Limb (tissue), 2 donors: ENCODE data around the gene TTLL1.
"Not testable (repeated sequence)": the region's sequence is repeated elsewhere in the genome, so short reads cannot be mapped to it uniquely, and the experiment has no call there.

ENCODE experiments used
- DNase-seq, 2 donors: peaks; one replicate each; pipeline ENCODE4 v3.0.0-alpha.2; 2016; ENCODE audit errors: extremely low spot score in 2 of 2

TTLL1 gene

DNA sequence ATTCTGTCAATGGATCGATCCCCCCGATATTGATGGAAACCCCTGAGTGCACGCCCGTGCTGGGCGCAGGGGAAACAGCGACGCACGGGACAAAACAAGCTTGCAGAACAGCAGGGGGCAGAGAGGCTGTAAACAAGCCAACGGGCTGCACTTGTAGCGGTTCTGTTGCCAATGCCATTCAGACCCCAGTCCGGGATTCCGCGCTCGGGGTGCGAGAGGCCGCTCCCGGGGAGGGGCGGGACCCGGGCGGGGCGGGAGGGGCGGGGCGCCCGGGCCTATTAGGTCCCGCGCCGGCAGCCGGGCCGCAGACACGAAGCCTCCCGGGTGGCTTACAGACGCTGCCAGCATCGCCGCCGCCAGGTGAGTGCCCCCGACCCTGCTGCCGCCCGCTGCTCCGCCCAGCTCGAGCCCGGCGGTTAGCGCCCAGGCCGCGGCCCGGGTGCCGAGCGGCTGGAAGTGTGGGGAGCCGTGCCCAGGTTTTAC, 21.3 kb upstream of the TTLL1 start, which contains the start of gene BIK:
TSS of gene BIK (plus strand) at position 307 of the 483 bp plus-strand sequence. CDS start 13,273 bp downstream, outside the sequence.
- DNase-seq = peak; percentile 24 to 69

DNA sequence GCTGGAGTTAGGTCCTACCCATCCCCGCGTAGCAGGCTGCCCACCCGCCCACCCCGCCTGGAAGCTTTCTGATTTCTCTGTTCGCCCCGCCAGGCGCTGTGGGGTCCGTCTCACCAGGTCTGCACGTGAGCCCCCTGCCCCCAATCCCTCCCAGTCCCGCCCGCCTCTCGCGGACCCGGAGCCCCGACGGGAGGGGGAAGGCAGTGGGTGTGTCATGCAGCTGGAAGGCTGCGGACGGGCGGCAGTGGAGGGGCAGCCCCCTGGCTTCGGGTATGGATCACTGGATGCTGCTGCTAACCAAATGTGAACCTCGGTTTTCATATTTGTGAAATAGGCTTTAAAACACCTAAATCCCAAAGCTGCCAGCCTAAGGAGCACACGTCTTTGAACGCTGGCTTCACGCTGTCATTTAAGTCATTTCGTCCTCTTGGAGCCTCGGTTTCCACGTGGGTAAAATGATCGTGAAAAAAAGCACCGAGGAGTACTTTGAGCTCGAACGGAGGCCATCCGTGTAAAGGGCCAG, 20.8 kb upstream of the TTLL1 start:
- DNase-seq = peak in 1 of 2 donors; percentile 55

DNA sequence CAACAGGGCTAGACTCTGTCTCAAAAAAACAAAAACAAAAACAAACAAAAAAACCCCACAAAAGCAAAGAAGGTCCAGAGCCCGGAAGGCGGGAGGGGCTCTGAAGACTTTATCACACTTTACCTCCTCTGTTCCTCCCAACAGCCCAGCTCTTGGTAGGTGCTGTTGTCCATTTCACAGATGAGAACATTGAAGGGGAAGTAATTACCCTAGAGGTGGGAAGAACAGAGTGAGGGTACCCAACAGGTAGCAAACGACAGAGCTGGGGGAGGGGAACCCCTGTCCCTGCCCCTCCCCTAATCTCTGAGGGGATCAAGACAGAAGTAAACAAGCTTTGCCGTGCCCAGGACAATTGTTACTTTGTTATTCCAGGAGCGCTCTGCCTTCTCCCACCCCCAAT, 20.3 kb upstream of the TTLL1 start:
- DNase-seq = no peak

DNA sequence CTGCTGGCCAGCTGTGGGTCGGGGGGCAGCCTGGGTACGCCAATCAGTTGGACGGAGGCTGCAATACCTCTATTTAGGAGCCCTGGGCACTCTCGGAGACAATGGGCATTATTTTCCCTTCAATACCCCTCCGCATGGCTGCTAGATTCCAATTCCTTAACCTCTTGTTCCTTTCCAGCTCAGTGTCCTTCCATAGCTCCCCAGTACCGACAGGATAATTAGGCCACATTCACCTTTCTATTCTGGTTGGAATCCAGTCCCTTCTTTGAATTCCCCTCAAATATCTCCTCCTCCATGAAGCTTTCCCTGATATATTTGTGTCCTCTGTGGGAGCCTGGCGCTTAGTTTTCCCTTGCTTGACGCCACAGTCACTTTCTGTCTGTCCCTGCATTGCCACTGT, 17.1 kb upstream of the TTLL1 start:
- no peak for DNase-seq

DNA sequence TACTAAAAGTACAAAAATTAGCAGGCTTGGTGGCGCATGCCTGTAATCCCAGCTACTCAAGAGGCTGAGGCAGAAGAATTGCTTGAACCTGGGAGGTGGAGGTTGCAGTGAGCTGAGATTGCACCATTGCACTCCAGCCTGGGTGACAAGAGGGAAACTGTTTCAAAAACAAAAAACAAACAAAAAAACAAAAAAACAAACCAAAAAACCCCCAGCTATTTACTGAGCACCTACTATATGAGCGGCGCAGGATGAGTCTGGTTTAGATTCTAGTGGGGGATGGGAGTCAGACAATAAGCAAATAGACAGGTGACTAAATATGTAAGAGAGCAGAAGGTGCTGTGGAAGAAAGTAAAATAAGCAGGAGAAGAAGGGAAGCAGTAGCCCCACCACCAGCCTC, 15.8 kb upstream of the TTLL1 start:
- DNase-seq = not testable (repeated sequence)

DNA sequence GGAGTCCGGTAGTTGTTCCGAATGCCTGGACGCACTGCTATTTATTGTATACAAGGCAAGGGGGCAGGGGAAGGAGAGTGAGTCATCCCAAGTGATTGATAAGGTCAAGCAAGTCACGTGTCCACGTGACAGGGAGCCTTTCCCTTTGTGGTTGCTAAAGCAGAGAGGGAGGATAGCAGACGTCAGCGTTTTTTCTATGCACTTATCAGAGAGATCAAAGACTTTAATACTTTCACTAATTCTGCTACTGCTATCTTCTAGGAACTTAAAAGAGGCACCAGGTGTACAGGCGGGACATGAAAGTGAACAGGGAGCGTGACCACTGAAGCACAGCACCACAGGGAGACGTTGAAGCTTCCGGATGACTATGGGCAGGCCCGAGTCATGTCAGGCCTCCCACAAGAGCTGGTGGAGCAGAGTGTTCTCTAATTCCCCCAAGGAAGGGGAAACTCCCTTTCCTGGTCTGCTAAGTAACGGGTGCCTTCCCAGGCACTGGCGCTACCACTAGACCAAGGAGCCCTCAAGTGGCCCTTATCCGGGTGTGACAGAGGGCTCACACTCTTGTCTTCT, 14.9 kb upstream of the TTLL1 start:
- not testable (repeated sequence) for DNase-seq

DNA sequence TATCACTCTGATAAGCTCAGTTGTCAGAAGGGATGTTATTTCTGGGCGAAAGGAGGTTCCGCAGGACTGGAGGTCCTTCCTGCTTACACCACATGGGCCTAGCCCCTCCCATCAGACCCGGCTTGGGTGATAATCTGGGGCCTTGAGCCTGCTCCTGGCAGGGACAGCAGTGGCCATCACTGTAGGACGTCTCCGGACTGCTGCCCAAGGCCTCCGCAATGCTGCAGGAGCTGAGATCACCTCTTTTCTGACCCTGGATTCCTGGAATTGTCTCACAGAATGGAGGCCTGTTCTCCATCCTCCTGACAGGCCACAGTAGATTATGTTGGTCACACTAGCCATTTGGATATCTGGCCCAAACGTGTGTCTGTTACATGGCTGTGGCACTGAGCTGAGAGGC, 12.1 kb upstream of the TTLL1 start:
- DNase-seq = no peak

DNA sequence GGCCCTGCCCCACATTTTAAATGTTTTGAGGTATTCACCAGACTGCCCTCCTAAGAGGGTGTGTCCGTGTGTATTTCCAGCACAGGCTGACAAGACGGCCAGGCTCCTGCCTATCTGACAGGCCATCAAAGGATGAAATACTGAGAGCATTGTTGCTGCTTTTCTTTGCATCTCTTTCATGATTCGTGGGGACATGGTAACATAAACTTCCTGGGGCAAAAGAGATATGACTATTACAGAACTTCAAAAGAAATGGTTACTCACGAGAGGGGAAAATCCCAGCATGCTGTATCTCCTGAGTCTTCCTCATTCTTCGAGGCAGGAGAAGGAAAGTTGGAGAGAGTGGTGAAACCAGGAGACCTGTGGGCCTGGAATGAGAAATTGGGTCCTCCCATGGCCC, 11.0 kb upstream of the TTLL1 start:
- no peak for DNase-seq

DNA sequence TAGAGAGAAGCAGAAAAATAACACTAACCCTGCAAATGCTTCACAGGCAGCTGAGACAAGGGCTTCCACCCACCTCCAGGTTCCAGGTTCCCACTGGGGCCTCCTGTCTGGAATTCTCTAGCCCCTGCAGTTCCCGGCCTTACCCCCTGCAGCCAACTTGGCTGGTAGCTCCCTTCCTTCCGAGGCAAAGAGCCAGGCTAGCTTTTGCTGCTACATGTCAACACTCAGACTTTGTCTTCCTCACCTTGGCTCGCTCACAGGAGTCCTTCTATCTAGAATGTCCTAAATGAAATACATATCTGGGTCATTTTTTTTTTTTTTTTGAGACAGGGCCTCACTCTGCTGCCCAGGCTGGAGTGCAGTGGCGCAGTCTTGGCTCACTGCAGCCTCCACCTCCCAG, 9.9 kb upstream of the TTLL1 start:
- DNase-seq = no peak

DNA sequence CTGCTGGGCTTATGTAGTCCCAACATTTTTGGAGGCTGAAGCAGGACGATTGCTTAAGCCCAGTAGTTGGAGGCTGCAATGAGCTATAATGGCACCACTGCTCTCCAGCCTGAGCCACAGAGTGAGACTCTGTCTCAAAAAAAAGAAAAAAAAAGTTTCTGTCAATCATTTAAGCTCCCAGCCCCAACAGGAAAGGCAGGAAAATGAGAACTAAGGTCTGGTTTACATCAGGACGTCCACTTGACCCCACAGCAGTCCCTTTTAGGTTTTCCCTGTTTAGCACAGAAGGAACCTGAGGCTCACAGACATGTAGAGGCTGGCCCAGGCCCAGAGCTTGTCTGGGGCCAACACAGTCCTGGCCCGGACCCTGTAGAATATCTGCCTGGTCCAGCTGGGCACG, 9.2 kb upstream of the TTLL1 start:
- DNase-seq = no peak

DNA sequence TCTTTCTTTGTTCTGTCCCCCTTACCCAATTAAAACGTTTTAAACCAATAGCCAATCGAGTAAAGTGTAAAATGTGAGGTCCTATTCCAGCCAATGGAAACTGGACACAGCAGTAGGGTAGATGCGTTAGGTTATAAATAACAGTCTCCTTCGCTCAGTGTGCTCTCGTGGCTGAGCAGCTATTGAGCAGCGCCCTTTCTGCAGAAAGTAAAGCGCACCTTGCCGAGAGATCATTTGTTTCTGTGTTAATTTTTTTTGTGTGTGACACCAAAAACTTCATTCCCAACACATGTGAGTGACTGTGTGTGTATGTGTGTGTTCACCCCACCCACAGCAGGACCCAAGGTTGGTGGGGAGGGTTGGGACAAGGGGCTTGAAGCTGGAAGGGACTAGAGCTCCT, 7.2 kb upstream of the TTLL1 start:
- no peak for DNase-seq

DNA sequence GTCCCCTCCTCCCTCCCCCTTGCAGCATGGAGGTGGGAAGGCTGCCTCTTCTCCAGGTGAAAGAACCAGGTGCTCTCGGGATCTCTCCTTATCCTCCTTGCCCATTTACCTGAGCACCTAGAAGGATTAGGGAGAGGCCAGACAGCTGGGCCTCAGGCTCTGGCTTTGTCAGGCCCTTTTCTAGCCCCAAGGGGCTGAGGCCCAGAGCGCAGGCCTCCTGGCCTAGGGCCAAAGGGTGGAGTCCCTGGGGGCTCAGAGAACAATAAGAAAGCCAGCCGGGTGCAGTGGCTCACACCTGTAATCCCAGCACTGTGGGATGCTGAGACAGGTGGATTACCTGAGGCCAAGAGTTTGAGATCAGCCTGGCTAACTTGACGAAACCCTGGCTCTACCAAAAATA, 5.4 kb upstream of the TTLL1 start:
- no peak for DNase-seq

DNA sequence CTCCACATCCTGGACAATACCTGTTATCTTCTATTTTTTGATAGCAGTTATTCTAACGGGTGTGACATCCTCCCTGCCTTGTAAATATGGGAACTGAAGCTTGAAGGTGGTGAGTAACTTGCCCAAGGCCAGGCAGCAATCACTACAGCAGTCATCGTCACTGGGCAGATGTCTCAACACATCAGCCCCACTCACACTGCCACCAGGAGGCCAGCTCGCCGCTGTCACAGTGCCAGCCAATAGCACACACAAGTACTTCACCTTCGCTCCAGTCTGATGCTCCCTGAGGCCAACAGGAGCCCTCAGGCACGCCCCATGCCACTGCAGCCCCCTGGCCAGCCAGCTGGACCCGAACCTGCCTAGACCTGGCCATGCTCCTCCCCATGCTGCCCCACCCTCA, 4.9 kb upstream of the TTLL1 start:
- no peak for DNase-seq

DNA sequence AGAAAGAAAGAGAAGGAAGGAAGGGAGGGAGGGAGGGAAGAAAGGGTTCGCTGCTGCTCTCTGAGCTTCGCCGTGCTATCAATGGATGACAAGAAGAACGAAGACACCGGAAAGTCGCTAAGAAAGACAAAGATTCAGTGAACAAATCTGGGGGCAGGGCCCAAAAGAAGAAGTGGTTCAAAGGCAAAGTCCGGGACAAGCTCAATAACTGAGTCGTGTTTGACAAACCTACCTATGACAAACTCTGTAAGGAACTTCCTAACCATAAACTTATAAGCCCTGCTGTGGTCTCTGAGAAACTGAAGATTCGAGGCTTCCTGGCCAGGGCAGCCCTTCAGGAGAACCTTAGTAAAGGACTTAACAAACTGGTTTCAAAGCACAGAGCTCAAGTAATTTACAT, 2.9 kb upstream of the TTLL1 start:
- DNase-seq = no peak

DNA sequence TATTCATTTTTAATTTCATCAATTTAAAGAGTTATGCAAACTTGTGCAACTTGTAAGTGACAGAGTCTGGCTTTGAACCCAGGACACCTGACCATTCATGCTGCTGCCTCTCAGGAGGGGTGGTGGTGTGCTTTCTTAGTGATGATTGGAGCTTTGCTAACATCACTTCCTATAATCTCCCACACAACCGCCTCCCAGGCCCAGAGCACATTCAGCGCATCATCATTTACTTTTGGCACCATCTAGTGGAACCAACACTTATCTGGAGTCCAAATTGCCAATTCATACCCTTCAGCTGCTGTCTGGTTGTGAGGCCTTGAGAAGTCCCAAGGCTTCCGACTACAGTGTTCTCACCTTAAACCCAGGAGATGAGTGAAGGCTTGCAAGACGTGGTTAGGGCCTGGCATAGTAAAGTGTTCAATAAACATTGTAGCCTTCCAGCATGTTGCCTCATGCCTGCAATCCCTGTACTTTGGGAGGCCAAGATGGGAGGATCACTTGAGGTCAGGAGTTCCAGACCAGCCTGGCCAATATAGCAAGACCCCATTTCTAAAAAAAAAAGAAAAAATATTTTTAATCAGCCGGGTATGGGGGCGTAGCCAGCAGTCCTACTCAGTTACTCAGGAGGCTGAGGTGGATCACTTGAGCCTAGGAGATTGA, 1.1 kb upstream of the TTLL1 start:
- DNase-seq = peak; percentile 61 to 82

DNA sequence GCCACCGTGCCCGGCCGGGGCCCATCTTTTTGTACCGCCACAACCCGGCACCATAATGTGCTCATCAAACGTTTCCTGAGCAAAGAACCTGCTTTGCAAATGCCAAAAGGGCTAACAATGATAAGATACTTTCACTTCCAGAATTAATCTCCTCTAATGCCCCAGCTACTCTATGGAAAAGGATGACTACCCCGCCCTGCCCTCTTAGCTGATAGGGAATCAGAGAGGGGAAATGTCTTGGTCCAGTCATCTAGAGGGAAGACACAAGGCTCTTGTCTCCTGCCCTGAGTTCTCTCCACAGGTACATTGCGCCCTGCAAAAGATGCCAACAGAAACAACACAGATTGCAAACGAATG, 586 bp downstream of the TTLL1 start:
- DNase-seq = no peak

DNA sequence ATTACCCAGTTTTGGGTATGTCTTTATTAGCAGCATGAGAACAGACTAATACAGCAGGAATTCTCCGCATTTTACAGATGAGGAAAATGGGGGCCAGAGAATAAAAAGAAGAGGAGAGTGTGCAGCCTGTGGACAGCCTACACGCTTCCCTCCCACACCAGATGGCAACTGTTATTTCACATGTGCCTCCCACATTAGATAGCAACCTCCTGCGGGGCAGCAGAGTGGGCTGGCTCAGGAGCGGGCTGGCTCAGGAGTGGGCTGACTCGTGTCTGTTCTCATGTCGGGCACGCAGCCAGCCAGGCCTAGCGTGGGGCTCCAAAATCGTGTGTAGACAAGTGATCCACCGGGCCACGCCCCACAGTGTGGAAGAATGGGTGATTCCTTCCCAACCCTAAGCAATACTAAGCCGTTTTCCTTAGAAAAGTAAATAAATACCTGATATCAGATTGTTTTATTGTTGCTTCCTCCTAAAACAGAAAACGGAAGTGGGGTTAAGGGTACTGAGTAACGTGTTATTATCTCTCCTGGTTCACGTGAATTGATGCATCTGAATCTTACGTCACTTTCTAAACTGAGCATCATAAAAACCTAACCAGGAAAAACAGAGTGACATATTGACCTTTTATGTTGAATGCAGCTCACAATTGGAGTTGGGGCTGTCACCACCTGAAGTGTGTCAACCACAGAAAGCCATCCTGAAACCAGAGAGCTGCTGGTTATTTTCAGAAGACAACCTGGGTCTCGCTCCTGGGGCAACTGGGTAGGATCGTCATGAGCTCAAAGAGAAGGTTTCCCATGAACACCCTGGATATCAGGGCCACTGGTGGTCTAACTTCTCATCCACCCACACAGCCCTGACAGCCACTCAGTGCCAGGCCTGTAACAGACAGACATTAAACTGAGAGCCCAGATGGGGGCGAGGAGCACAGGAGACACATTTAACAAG, 3.3 kb downstream of the TTLL1 start:
- no peak for DNase-seq

DNA sequence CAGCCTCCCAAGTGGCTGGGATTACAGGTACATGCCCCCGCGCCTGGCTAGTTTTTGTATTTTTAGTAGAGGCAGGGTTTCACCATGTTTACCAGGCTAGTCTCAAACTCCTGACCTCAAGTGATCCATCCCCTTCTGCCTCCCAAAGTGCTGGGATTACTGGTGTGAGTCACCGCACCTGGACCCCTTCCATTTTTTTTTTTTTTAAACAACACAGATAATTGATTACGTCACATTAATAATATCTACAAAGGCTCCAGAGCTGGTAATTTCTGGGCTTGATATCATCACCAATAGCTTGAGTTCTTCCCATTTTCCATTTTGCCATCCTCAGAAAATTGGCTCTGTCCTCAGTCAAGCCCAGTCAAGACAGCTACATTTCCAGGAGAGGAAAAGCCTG, 7.2 kb downstream of the TTLL1 start:
- no peak for DNase-seq

DNA sequence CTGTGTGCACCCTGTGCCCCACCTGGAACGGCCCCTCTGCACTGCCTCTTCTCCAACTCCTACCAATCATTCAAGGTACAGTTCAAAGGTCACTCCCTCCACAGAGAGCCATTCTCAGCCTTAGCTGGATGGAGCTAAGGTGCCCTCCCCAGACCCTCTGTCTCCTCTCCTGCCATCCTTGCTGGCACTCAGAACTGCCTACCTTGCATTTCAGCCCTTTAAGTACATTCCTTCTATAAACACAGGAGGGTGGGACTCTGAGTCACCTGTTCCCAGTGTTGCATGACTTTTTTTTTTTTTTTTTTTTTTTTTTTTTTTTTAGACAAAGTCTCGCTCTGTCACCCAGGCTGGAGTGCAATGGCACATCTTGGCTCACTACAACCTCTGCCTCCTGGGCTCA, 8.6 kb downstream of the TTLL1 start:
- DNase-seq = no peak

DNA sequence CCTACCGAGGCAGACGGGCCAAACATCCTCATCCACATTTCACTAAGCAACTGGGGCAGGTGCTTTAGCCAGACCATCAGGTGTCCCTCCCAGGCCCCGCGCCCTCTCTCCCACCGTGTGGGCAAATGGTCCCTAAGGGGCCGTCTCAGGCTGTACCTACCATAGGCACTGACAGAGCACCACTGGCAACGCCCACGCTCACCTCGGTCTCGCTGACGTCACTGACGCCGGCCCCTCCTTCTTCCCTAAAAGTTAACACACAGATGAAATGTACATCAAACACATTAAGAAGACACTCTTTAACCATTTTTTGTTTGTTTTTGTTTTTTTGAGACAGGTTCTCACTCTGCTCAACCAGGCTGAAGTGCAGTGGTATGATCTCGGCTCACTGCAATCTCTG, 9.4 kb downstream of the TTLL1 start:
- DNase-seq = no peak

DNA sequence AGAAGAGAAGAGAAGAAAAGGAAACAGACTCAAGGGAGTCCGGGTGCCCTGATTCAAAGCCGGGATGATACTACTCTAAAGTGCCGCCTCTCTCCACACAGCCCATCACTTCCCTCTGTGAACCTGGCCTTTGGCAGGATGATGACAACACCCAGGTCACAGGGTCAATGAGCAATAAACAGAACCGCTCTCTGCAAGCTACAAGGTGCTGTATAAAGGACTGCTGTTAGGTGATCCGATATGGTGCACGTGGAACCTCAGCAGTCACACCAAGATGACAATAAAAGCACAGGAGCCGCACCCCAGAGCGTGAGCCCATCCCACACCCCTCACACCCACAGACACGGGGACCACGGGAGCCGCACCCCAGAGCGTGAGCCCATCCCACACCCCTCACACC, 10.7 kb downstream of the TTLL1 start:
- DNase-seq = no peak
